ENCODE measurements around the gene CDC42BPA. TPM values are rescaled to one million over a fixed set of nuclear protein-coding genes. Genes with fewer than 3 reads are reported as not detected.

Gene CDC42BPA
- total and polyA plus RNA-seq, 2 of the 8 experiments (the other 6 are each of a cell fraction or from before 2014, with no cell fraction given): 7.1 to 28.5 TPM

DNA sequence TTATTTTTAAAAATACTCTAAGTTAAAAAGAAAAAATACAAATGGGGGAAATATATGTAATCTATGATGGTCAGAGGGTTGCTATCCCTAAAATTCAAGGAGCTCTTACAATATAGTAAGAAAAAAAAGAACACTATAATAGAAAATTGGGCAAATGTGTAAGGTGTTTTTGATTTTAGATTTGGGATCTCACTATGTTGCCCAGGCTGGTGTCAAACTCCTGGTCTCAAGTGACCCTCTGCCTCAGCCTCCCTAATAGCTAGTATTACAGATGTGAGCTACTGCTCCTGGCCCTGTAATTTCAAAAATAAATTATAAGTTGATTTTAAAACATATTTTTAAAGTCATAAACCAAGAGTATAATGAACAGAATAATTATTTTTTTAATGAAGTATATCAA is 45.9 kb downstream of the CDC42BPA start (continued):
- TF ChIP-seq, protein P1, sequence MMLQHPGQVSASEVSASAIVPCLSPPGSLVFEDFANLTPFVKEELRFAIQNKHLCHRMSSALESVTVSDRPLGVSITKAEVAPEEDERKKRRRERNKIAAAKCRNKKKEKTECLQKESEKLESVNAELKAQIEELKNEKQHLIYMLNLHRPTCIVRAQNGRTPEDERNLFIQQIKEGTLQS (IDR thresholded peaks at IDR 0.05; ENCODE audit: insufficient read depth, low read depth, low read length): no peak

All from H1 (cell line).